Stimulated activated naive CD8-positive, alpha-beta T cell treated with anti-CD3 and anti-CD28 coated beads, Interleukin-15, amount 100 ng/mL, for 72 hours (primary cell): ENCODE measurements around the gene HSPA4.
A peak's percentile ranks its signal among the peaks of the same experiment; 100 is the strongest.
"Not testable (repeated sequence)": the region's sequence is repeated elsewhere in the genome, so short reads cannot be mapped to it uniquely, and the experiment has no call there.

Experiments used
- ATAC-seq: fragments of 150-1000 bp; cut with Tn5 transposase; 2 replicates; pipeline ENCODE4 v1.10.0; 2021; ENCODE audit warnings: mild to moderate bottlenecking, moderate library complexity
- DNase-seq, 2 donors: peaks; one replicate each; pipeline ENCODE4 v3.0.0; 2021 to 2022
- H3K27ac Mint-ChIP-seq, 2 donors: one replicate each; pipeline ENCODE4 v1.8.0; 2022; ENCODE audit warnings: mild to moderate bottlenecking in 2 of 2, mixed read lengths in 2 of 2, moderate library complexity in 2 of 2
- H3K27me3 Mint-ChIP-seq: one replicate; pipeline ENCODE4 v1.8.0; 2022; ENCODE audit warnings: mixed read lengths
- H3K4me1 Mint-ChIP-seq: one replicate; pipeline ENCODE4 v1.8.0; 2022; ENCODE audit warnings: mild to moderate bottlenecking, mixed read lengths
- H3K4me3 Mint-ChIP-seq, 2 donors: one replicate each; pipeline ENCODE4 v1.8.0; 2022; ENCODE audit warnings: mild to moderate bottlenecking in 2 of 2, mixed read lengths in 2 of 2, moderate library complexity in 1 of 2
- H3K9me3 Mint-ChIP-seq, 2 donors: one replicate each; pipeline ENCODE4 v1.8.0; 2022; ENCODE audit warnings: mixed read lengths in 2 of 2

The HSPA4 gene

GRCh38 chr5:133065471-133065870, 13.7 kb downstream of the HSPA4 start:
- Mint-ChIP-seq H3K4me1 (peaks cover 36% of the 10 kb centered on the region), H3K9me3 (no peaks in the 10 kb centered on the region), H3K27me3 (no peaks in the 10 kb centered on the region), H3K27ac (no peak overlapping the region), H3K4me3 (no peak overlapping the region)
- ATAC-seq, result no peak
- DNase-seq, result no peak

GRCh38 chr5:133066045-133066444, 14.2 kb downstream of the HSPA4 start:
- Mint-ChIP-seq H3K4me1 (peaks cover 36% of the 10 kb centered on the region), H3K27me3 (no peaks in the 10 kb centered on the region), H3K4me3 (no peak overlapping the region), H3K27ac (no peak overlapping the region), H3K9me3 (no peaks in the 10 kb centered on the region)
- DNase-seq, result no peak
- ATAC-seq, result no peak

- DNase-seq, result no peak
- H3K27me3 Mint-ChIP-seq, result no peaks in the 10 kb centered on the region
- H3K4me1 Mint-ChIP-seq, result peaks cover 20% of the 10 kb centered on the region
- no peaks in the 10 kb centered on the region for H3K9me3 Mint-ChIP-seq
- no peak overlapping the region for H3K4me3 Mint-ChIP-seq
- no peak for ATAC-seq
- no peak overlapping the region for H3K27ac Mint-ChIP-seq
Measured at GRCh38 chr5:133072021-133072420, 20.2 kb downstream of the HSPA4 start.

GRCh38 chr5:133075572-133076536, 24.0 kb downstream of the HSPA4 start:
- no peak overlapping the region for H3K27ac Mint-ChIP-seq
- H3K27me3 Mint-ChIP-seq, result no peaks in the 10 kb centered on the region
- peaks cover 41% of the 10 kb centered on the region for H3K4me1 Mint-ChIP-seq

GRCh38 chr5:133079048-133079447, 27.2 kb downstream of the HSPA4 start:
- no peak overlapping the region for H3K4me3 Mint-ChIP-seq
- DNase-seq (no peak), ATAC-seq (no peak)
- H3K9me3 Mint-ChIP-seq, result no peaks in the 10 kb centered on the region
- peak overlapping the region; percentile 33 to 42 for H3K27ac Mint-ChIP-seq
- H3K4me1 Mint-ChIP-seq, result peaks cover 33% of the 10 kb centered on the region
- no peaks in the 10 kb centered on the region for H3K27me3 Mint-ChIP-seq

More at GRCh38 chr5:133075572-133076536, 24.0 kb downstream of the HSPA4 start:
- Mint-ChIP-seq H3K4me3 (no peak overlapping the region), H3K9me3 (no peaks in the 10 kb centered on the region)
- DNase-seq (no peak), ATAC-seq (no peak)

- no peak overlapping the region for H3K4me3 Mint-ChIP-seq
- H3K27ac Mint-ChIP-seq, result peak overlapping the region; percentile 27 to 77
- H3K4me1 Mint-ChIP-seq, result peaks cover 33% of the 10 kb centered on the region
- DNase-seq (no peak), ATAC-seq (no peak)
- H3K9me3 Mint-ChIP-seq, result no peaks in the 10 kb centered on the region
- H3K27me3 Mint-ChIP-seq, result no peaks in the 10 kb centered on the region
Measured at GRCh38 chr5:133081036-133081435, 29.2 kb downstream of the HSPA4 start.

- no peak for ATAC-seq
- no peak overlapping the region for H3K4me3 Mint-ChIP-seq
- H3K27me3 Mint-ChIP-seq, result no peaks in the 10 kb centered on the region
- H3K4me1 Mint-ChIP-seq, result peaks cover 33% of the 10 kb centered on the region
- no peaks in the 10 kb centered on the region for H3K9me3 Mint-ChIP-seq
- H3K27ac Mint-ChIP-seq, result peak overlapping the region in 1 of 2 donors; percentile 27
- no peak for DNase-seq
Measured at GRCh38 chr5:133081703-133082102, 29.9 kb downstream of the HSPA4 start.

- ATAC-seq (no peak), DNase-seq (no peak)
- Mint-ChIP-seq H3K4me3 (no peak overlapping the region), H3K4me1 (peaks cover 33% of the 10 kb centered on the region), H3K9me3 (no peaks in the 10 kb centered on the region), H3K27ac (no peak overlapping the region), H3K27me3 (no peaks in the 10 kb centered on the region)
Measured at GRCh38 chr5:133082128-133082527, 30.3 kb downstream of the HSPA4 start.

- Mint-ChIP-seq H3K27me3 (no peaks in the 10 kb centered on the region), H3K9me3 (no peaks in the 10 kb centered on the region), H3K4me3 (no peak overlapping the region), H3K27ac (no peak overlapping the region), H3K4me1 (peaks cover 21% of the 10 kb centered on the region)
- ATAC-seq (no peak), DNase-seq (no peak)
Measured at GRCh38 chr5:133083901-133084300, 32.1 kb downstream of the HSPA4 start.

- not testable (repeated sequence) for H3K27me3 Mint-ChIP-seq, H3K9me3 Mint-ChIP-seq, H3K4me3 Mint-ChIP-seq, H3K27ac Mint-ChIP-seq, ATAC-seq, DNase-seq
- H3K4me1 Mint-ChIP-seq, result peaks cover 10% of the 10 kb centered on the region
Measured at GRCh38 chr5:133085171-133085570, 33.4 kb downstream of the HSPA4 start.

- no peak for ATAC-seq
- Mint-ChIP-seq H3K4me3 (no peak overlapping the region), H3K27ac (peak overlapping the region; percentile 5 to 93), H3K9me3 (no peaks in the 10 kb centered on the region), H3K27me3 (no peaks in the 10 kb centered on the region), H3K4me1 (peaks cover 1% of the 10 kb centered on the region)
- DNase-seq, result no peak
Measured at GRCh38 chr5:133086366-133086875, 34.6 kb downstream of the HSPA4 start.

- ATAC-seq, result no peak
- Mint-ChIP-seq H3K27me3 (no peaks in the 10 kb centered on the region), H3K9me3 (no peaks in the 10 kb centered on the region), H3K27ac (peak overlapping the region in 1 of 2 donors; percentile 23), H3K4me3 (no peak overlapping the region), H3K4me1 (no peaks in the 10 kb centered on the region)
- no peak for DNase-seq
Measured at GRCh38 chr5:133088064-133088463, 36.3 kb downstream of the HSPA4 start.

- H3K4me1 Mint-ChIP-seq, result no peaks in the 10 kb centered on the region
- DNase-seq (no peak), ATAC-seq (no peak)
- no peaks in the 10 kb centered on the region for H3K9me3 Mint-ChIP-seq
- no peaks in the 10 kb centered on the region for H3K27me3 Mint-ChIP-seq
- H3K27ac Mint-ChIP-seq, result no peak overlapping the region
- no peak overlapping the region for H3K4me3 Mint-ChIP-seq
Measured at GRCh38 chr5:133091034-133091433, 39.2 kb downstream of the HSPA4 start.

- no peak overlapping the region for H3K4me3 Mint-ChIP-seq
- peaks cover 28% of the 10 kb centered on the region for H3K4me1 Mint-ChIP-seq
- no peaks in the 10 kb centered on the region for H3K9me3 Mint-ChIP-seq
- no peaks in the 10 kb centered on the region for H3K27me3 Mint-ChIP-seq
- no peak for ATAC-seq
- no peak for DNase-seq
- peak overlapping the region in 1 of 2 donors; percentile 36 for H3K27ac Mint-ChIP-seq
Measured at GRCh38 chr5:133106343-133106742, 54.5 kb downstream of the HSPA4 start.

GRCh38 chr5:133106761-133107572, 55.2 kb downstream of the HSPA4 start:
- peak overlapping the region in 1 of 2 donors; percentile 64 for H3K27ac Mint-ChIP-seq
- peak; percentile 33 for ATAC-seq

More at GRCh38 chr5:133106761-133107572, 55.2 kb downstream of the HSPA4 start:
- DNase-seq, result no peak
- Mint-ChIP-seq H3K4me1 (peaks cover 30% of the 10 kb centered on the region), H3K4me3 (no peak overlapping the region), H3K27me3 (no peaks in the 10 kb centered on the region), H3K9me3 (no peaks in the 10 kb centered on the region)
